Stomach smooth muscle (tissue), 2 donors: ENCODE data around the gene AGAP1.
A peak's percentile ranks its signal among the peaks of the same experiment; 100 is the strongest.

Experiments used
- H3K27ac ChIP-seq: one replicate; pipeline ENCODE4 v1.7.0; 2013; ENCODE audit warnings: mild to moderate bottlenecking, low read length, inconsistent platforms
- H3K27me3 ChIP-seq, 2 donors: one replicate each; pipeline ENCODE4 v1.7.0; 2013; ENCODE audit warnings: low read length in 2 of 2; ENCODE audit not compliant: insufficient read depth in 2 of 2, control insufficient read depth in 1 of 2
- H3K36me3 ChIP-seq, 2 donors: one replicate each; pipeline ENCODE4 v1.7.0; 2013; ENCODE audit warnings: low read length in 2 of 2; ENCODE audit not compliant: control insufficient read depth in 2 of 2, insufficient read depth in 2 of 2
- H3K4me1 ChIP-seq: one replicate; pipeline ENCODE4 v1.7.0; 2013; ENCODE audit warnings: low read length; ENCODE audit not compliant: control insufficient read depth, insufficient read depth
- H3K4me3 ChIP-seq, 2 donors: one replicate each; pipeline ENCODE4 v1.7.0; 2013; ENCODE audit warnings: low read length in 2 of 2
- H3K9ac ChIP-seq, 2 donors: one replicate each; pipeline ENCODE4 v1.7.0; 2013; ENCODE audit warnings: low read length in 2 of 2, mild to moderate bottlenecking in 1 of 2
- H3K9me3 ChIP-seq, 2 donors: one replicate each; pipeline ENCODE4 v1.7.0; 2013; ENCODE audit warnings: low read length in 2 of 2; ENCODE audit not compliant: control insufficient read depth in 2 of 2
- donor health status: healthy.
- donor health status: Pancreatic carcinoma.

The AGAP1 gene

GRCh38 chr2:236164201-236164924 lies 670.5 kb downstream of the AGAP1 start:
- H3K4me1 ChIP-seq = peaks cover 48% of the 10 kb centered on the region
- no peak overlapping the region for H3K27ac ChIP-seq
- no peaks in the 10 kb centered on the region for H3K36me3 ChIP-seq
- no peak overlapping the region for H3K9ac ChIP-seq
- peaks cover 62 to 95% of the 10 kb centered on the region in 2 donors for H3K27me3 ChIP-seq
- H3K9me3 ChIP-seq = no peaks in the 10 kb centered on the region
- H3K4me3 ChIP-seq = peak overlapping the region in 1 of 2 donors; percentile 58

- Histone ChIP-seq H3K36me3 (no peaks in the 10 kb centered on the region), H3K27me3 (peaks cover 71 to 98% of the 10 kb centered on the region in 2 donors), H3K4me1 (peaks cover 50% of the 10 kb centered on the region), H3K27ac (no peak overlapping the region), H3K9ac (no peak overlapping the region), H3K9me3 (no peaks in the 10 kb centered on the region), H3K4me3 (peak overlapping the region in 1 of 2 donors; percentile 58)
These were observed 671.3 kb downstream of the AGAP1 start for GRCh38 chr2:236164925-236165841.

- Histone ChIP-seq H3K4me3 (peak overlapping the region in 1 of 2 donors; percentile 64), H3K27ac (no peak overlapping the region), H3K9me3 (no peaks in the 10 kb centered on the region), H3K27me3 (peaks cover 73 to 100% of the 10 kb centered on the region in 2 donors), H3K9ac (no peak overlapping the region), H3K4me1 (peaks cover 50% of the 10 kb centered on the region), H3K36me3 (no peaks in the 10 kb centered on the region)
These were observed 672.3 kb downstream of the AGAP1 start for GRCh38 chr2:236165842-236166795.

- Histone ChIP-seq H3K36me3 (no peaks in the 10 kb centered on the region), H3K4me3 (peak overlapping the region in 1 of 2 donors; percentile 64), H3K27me3 (peaks cover 73 to 100% of the 10 kb centered on the region in 2 donors), H3K9ac (no peak overlapping the region), H3K27ac (no peak overlapping the region), H3K4me1 (peaks cover 50% of the 10 kb centered on the region), H3K9me3 (no peaks in the 10 kb centered on the region)
These were observed 673.0 kb downstream of the AGAP1 start for GRCh38 chr2:236166796-236167296.

GRCh38 chr2:236167297-236168109 lies 673.7 kb downstream of the AGAP1 start:
- Histone ChIP-seq H3K27ac (no peak overlapping the region), H3K4me3 (peak overlapping the region in 1 of 2 donors; percentile 64), H3K4me1 (peaks cover 50% of the 10 kb centered on the region), H3K9ac (no peak overlapping the region), H3K27me3 (peaks cover 69 to 100% of the 10 kb centered on the region in 2 donors), H3K9me3 (no peaks in the 10 kb centered on the region), H3K36me3 (no peaks in the 10 kb centered on the region)

GRCh38 chr2:236168110-236169080 lies 674.6 kb downstream of the AGAP1 start, which contains the start of gene GBX2:
Gene GBX2, minus strand, starts transcription at chr2:236168386. Its CDS starts 415 bp downstream, at chr2:236167971.
- Histone ChIP-seq H3K36me3 (no peaks in the 10 kb centered on the region), H3K9me3 (no peaks in the 10 kb centered on the region), H3K27me3 (peaks cover 69 to 100% of the 10 kb centered on the region in 2 donors), H3K9ac (no peak within 1 kb of the TSS), H3K4me3 (peak within 1 kb of the TSS in 1 of 2 donors; percentile 64), H3K4me1 (peaks cover 50% of the 10 kb centered on the region), H3K27ac (no peak within 1 kb of the TSS)

- Histone ChIP-seq H3K27me3 (peaks cover 74 to 100% of the 10 kb centered on the region in 2 donors), H3K36me3 (no peaks in the 10 kb centered on the region), H3K4me1 (peaks cover 41% of the 10 kb centered on the region), H3K27ac (no peak overlapping the region), H3K9ac (no peak overlapping the region), H3K9me3 (no peaks in the 10 kb centered on the region), H3K4me3 (no peak overlapping the region)
These were observed 675.4 kb downstream of the AGAP1 start for GRCh38 chr2:236169151-236169721.

GRCh38 chr2:236169741-236170589 lies 676.1 kb downstream of the AGAP1 start:
- Histone ChIP-seq H3K4me3 (no peak overlapping the region), H3K27ac (no peak overlapping the region), H3K4me1 (peaks cover 34% of the 10 kb centered on the region), H3K36me3 (no peaks in the 10 kb centered on the region), H3K27me3 (peaks cover 75 to 100% of the 10 kb centered on the region in 2 donors), H3K9me3 (no peaks in the 10 kb centered on the region), H3K9ac (no peak overlapping the region)
